ENCODE results near the gene EVI5L.

EVI5L gene

DNA sequence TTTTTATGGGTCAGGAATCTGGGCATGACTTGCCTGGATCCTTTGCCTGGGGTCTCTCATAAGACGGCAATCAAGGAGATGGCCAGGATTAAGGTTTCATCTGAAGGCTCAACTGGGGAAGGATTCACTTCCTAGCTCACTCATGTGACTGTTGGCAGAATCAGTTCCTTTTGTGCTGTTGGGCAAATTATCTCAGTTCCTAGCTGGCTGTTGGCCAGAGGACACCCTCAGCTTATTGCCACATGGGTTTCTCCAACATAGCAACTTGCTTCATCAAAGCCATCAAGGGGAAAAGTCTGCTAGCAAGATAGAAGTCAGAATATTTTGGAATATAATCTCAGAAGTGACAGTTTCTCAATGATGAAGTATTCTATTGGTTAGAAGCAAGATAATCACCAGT, 12.2 kb upstream of the EVI5L start:
- no peak for DNase-seq (ENCODE audit: low spot score)

DNA sequence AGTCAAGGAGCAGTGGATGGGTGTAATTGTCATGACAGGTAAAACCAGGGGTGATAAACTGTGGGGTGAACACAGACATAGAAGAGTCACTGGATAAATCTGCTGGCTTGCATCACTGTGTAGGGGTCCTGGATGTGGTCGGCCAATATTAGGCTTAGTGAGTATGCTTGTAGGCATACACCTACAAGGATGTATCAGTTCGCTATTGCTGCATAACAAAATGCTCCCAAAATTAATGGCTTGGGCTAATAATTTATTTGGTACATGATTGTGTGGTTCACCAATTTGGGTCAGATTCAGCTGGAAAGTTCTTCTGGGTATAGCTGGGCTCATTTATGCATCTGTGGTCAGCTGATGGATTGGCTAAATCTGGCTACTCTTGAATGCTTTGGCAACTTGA, 11.2 kb upstream of the EVI5L start:
- no peak for DNase-seq (ENCODE audit: low spot score)

DNA sequence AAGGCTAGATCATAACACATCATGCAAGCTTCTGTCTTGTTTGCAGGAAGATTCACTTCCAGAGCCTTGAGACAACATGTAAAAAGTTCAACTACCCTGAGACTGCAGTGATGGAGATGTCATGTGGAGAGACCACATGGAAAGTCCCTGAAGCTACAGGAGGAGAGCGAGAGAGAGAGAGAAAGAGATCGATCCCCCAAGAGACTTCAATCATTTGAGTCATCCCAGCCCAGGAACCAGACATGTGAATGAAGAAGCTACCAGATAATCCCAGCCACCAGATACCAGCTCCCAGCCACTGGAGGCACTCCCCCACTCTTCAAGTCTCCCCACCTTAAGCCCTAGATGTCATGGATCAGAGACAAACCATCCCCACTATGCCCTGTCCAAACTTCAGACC, 10.7 kb upstream of the EVI5L start:
- DNase-seq (ENCODE audit: low spot score): no peak

DNA sequence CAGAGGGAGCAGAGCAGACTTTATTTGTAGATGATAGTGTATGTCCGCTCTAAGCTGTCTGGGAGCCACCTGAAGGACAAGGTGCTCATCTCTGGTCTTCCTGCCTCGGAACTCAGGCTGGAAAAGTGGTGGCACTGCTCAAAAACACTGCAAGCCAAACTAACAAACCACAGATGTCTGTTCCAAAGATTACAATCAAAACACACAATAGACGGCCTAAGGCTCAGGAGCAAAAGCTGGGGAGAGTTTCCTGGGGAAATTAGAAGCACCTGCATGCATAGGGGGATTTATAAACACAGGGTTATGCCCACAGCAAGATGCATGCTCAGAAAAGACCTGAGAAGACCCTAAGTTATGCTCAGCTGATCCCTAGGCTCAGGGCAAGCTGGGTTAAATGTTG, 9.4 kb upstream of the EVI5L start:
- no peak for DNase-seq (ENCODE audit: low spot score)

DNA sequence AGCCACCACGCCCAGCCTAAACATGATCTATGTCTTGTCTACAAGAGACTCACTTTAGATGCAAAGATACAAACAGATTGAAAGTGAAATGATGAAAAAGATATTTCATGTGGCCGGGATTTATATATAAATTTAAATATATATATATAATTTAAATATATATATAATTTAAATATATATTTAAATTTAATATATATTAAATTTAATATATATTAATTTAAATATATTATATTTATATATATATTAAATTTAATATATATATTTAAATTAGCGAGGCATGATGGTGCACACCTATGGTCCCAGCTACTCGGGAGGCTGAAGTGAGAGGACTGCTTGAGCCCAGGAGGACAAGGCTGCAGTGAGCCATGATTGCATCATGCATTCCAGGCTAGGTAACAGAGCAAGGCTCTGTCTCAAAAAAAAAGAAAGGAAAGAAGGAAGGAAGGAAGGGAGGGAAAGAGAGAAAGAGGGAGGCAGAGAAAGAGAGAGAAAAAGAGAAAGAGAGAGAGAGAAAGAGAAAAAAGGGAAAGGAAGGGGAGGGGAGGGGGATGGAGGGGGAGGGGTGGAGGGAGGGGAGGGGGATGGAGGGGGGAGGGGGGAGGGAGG, 7.0 kb upstream of the EVI5L start:
- no peak for DNase-seq (ENCODE audit: low spot score)

DNA sequence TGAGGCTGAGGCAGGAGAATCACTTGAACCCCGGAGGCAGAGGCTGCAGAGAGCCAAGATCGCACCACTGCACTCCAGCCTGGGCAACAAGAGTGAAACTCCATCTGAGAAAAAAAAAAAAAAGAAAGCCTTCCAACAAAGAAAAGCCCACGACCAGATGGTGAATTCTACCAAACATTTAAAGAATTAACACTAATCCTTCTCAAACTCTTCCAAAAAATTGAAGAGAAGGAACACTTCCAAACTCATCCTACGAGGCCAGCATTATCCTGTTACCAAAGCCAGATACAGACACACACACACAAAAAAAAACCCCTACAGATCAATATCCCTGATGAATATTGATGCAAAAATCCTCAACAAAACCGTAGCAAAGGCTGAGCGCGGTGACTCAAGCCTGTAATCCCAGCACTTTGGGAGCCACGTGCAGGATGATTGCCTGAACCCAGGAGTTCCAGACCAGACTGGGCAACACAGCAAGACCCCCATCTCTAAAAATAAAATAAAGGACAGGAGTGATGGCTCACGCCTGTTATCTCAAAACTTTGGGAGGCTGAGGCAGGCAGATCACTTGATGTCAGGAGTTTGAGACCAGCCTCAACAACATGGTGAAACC, 6.2 kb upstream of the EVI5L start:
- DNase-seq (ENCODE audit: low spot score): no peak

DNA sequence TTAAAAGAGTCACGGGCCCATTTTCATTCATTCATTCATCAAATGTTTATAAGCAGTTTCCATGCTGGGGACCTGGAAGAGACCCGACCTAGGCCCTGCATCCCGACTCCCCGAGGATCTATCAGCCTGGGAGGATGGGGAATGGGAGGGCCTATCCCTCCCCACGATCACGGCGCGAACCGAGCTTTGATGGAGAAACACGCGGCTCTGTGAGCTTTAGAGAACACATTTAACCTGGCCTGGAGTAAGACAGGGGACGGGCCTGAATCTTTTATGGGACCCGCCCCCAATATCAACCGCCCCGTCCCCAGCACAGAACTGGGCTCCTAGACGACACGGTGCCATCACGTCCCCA, 875 bp upstream of the EVI5L start:
- no peak for DNase-seq (ENCODE audit: low spot score)

DNA sequence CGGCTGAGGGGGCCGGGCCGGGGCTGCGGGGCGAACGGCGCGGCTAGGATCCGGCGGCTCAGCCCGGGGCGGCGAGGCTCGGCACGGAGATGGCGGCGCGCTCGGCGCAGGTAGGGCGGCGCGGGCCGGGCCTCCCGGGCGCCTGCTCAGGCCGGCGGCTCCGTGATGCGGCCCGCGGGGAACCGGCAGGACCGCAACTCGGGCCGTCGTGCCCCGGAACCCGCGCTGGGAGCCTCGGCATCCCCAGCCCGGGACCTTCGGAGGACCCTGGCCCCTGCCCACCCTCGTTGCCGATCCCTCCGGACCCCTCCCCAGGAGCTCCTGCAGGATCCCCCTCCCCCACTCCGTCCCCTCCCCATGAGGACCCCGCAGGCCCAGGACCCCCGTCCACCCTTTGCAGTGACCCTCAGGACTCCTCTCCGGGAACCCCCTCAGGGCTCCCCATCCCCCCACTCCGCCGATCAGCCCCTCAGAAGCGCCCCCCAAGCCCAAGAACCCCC, 304 bp downstream of the EVI5L start:
- DNase-seq (ENCODE audit: low spot score): no peak

DNA sequence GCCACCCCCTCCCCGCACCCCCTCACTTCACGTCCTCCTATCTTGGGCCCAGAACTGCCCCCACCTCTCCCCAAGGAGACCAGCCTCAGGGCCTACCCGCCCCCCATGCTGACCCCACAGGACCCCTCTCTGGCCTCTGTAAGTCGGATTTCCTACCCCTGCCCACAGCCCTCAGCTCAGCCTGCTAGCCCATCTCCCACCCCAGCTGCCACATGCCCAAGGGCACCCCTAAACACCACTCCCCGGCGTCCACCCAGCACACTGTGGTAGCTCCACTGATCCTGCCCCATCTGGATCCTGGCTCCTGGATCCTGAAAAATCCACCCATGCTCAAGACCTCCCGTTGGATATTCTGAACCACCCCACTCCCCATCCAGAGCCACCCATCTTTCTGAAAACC, 805 bp downstream of the EVI5L start:
- no peak for DNase-seq (ENCODE audit: low spot score)

DNA sequence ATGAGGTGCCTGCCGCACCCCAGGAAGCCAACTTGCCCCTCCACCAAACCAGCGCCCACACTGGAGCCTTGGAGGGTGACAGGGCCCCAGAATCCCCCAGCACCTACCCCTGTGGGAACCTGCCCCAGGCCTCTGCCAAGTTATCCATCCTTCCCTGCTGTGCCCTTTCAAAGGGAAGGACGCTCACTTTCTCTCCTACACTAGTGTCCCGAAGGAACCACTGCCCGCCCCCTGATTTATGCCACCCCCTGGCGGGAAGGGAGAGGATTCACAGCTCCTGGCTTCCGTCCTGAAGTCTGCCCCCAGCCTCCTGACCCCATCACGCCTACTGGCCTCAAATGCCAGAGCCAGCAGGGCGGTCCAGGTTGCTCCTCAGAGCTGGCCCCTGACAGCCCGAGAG, 1.4 kb downstream of the EVI5L start:
- peak; percentile 50 for DNase-seq (ENCODE audit: low spot score)

DNA sequence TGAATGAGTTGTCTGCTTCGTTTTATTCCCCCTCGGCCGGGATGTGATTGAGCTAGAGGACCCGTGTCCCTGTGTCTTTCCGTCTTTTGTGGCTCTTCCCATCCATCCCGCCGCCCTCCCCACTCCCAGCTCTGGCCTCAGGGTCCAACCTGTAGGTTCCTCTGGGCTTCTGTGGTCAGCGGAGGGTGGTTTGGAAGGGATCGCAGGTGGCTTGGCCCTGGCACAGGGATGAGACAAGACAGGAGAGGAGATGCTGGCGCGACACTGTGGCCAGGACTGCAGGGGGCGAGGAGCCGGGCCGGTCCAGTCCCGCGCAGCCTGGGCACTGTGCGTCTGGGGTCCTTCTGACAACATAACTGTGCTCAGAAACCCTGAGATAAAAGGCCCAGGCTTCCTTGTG, 2.0 kb downstream of the EVI5L start:
- DNase-seq (ENCODE audit: low spot score): no peak

DNA sequence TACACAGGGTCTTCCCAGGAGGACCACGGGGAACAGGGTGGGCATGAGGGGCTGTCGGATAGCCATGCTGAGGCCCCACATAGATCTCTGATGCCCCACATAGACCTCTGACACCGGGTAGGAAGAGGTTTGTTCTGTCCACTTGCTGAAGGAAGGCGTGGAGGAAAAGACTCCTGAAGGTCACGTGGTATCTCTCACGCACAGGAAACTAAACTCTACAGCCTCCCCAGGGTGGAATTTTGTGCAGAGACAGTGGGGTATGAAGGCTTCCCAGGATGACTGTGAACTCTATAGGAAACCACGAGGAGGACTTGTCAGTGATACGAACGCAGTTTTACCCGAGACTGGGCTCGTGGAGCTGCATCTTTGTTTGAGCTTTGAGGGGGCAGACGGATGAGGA, 2.8 kb downstream of the EVI5L start:
- DNase-seq (ENCODE audit: low spot score): no peak

DNA sequence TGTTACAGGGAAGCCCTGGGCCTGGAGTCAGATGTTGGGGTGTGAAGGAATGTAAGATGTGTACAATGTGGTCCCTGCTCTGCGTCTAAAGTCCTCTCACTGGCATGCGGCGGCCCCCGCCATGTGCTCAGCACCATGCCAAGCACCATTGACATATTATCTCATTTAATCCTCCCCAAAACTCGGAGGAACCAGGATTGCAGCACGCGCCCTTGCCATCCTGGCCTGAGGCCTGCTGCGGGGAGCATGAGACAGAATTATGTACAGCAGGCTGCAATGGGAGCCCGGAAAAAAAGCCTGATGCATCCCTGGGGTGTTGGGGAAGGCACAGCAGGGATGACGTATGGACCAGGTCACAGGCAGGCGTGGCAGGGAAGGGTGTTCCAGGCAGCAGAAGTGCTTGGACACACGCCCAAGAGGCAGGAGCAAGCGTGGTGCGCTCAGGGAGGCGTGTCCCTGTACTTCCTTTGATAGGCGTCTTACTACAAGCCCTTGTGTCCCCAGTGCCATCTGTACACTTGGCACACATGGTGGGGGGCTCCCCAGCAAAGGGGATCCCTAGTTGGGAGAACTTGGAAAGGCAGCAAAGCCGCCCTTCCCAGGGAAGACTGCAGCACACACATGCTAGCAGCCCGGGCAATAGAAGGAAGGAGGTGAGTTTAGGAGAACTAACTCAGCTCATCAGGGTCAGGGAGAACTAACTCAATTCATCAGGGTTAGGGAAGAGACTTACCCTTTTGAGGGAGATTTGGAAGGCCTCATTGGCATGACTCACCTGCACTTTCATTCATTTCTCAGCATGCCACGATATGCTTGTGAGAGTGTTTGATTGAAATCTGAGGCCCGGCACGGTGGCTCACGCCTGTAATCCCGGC, 3.4 kb downstream of the EVI5L start:
- no peak for DNase-seq (ENCODE audit: low spot score)

DNA sequence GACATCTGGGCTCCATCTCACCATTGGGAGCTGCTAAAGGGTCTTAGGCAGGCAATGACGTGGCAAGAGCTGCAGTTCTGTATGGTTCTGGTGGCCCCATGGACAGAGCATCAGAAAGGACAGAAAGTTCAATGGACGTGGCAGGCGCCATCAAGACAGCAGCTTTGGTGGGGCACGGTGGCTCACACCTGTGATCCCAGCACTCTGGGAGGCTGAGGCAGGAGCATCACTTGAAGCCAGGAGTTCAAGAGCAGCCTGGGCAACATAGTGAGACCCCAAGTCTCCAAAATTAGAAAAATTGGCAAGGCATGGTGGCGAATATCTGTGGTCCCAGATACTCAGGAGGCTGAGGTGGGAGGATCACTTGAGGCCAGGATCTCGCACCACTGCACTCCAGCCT, 9.5 kb downstream of the EVI5L start:
- no peak for DNase-seq (ENCODE audit: low spot score)

DNA sequence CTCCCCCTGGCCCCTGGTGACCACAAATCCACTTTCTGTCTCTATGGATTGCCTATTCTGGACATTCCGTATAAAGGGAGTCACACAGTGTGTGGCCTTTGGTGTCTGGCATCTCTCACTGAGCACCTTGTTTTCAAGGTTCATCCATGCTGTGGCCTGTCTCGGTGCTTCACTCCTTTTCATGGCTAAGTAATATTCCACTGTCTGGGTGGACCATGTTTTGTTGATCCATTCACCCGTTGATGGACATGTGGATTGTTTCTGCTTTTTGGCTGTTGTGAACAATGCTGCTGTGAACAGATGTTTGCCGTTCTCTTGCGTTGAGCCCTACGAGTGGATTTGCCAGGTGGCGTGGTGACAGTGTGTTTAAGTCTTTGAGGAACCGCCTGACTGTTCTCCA, 10.6 kb downstream of the EVI5L start:
- DNase-seq (ENCODE audit: low spot score): no peak

DNA sequence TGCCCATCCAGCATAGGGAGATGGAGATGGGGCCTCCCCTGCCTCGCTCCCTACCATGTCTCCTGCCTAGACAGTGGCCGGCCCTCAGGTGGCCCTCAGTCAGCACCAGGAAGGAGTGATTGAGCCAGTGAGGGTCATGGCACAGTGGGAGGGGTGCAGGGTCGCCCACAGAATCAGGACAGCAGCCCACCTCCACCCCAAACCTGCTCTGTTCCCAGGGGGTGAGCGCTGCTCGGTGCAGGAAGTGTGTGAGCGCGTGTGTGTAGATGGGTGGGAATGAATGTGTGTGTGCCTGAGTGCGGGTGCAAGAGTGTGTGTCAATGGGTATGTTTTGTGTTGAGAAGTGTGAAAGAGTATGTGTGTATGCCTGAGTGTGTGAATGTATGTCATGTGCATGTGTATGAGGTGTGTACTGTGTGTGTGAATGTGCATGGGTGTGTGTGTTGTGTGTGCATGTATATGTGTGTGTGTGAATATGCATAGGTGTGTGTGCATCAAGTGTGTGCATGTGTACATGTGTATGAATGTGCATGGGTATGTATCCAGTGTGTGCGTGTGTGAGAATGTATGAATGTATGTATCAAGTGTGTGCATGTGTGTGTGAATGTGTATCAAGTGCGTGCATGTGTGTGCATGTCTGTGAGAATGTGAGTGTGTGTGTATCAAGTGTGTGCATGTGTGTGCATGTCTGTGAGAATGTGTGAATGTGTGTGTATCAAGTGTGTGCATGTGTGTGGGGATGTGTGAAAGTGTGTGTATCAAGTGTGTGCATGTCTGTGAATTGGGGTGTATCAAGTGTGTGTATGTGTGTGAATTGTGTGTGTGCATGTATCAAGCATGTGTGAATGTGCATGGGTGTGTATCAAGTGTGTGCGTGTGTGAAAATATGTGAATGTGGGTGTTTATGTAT, 12.0 kb downstream of the EVI5L start:
- DNase-seq (ENCODE audit: low spot score): no peak

DNA sequence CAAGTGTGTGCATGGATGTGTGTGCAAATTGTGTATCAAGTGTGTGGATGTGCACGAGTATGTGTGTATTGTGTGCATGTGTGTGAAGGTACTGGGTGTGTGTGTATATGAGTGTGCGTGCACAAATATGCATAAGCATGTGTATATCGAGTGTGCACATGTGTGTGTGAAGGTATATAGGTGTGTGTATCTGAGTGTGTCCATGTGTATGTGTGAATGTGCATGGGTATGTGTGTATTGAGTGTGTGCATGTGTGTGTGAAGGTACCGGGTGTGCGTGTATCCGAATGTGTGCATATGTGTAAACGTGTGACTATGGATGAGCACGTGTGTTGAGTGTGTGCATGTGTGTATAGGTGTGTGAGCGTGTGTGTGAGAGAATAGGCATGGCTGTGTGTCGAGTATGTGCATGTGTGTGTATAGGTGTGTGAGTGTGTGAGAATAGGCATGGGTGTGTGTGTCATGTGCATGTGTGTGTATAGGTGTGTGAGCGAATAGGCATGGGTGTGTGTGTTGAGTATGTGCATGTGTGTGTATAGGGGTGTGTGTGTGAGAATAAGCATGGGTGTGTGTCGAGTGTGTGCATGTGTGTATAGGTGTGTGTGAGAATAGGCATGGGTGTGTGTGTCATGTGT, 12.8 kb downstream of the EVI5L start:
- DNase-seq (ENCODE audit: low spot score): no peak

DNA sequence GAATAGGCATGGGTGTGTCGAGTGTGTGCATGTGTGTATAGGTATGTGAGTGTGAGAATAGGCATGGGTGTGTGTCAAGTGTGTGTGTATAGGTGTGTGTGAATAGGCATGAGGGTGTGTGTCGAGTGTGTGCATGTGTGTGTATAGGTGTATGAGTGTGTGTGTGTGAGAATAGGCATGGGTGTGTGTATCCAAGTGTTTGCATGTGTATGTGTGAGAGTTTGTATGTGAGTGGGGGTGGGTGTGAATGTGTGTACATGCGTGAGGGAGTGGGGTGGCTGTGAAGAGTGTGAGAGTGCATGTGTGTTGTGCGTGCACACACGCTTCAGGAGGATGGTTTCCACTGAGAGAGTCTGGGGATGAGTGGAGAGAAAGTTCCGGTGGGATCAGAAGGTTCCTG, 13.5 kb downstream of the EVI5L start:
- DNase-seq (ENCODE audit: low spot score): no peak

DNA sequence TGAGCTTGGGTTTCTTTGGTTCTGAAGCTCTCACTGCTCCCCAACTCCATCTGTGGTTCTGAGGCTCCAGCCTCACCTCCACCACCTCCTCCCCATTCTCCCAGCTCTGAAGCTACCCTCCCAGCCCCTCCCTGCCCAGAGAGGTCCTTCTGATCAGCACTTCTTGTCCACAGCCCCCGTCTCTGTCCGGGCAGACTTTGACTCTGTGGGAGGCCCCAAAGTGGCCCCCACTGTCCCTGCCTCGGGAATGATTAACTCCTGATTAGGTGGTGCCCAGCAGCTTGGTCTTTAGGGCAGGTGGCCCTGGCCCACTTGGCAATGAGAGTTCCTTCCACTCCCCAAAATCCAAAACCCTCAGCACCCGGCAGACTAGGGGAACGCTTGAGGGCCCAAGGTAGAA, 14.4 kb downstream of the EVI5L start:
- no peak for DNase-seq (ENCODE audit: low spot score)

DNA sequence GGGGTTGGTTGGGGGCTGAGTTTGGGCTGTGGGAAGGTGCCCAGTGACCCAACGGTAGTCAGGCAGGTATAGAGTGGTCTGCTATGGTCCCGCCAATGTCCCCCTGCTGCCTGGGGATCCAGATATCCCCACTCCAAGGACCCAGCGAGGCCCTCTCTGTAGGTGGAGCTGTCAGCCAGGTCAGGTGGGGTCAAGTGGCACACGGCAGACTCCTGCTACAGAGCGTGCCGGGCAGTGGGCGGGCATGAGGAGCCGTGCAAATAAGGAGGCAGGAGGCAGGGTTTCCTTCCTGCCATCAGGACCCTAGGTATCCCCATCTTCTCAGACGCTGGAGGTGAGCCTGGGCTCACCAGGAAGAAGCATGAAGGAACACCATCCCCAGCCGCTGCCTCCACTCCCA, 14.9 kb downstream of the EVI5L start:
- no peak for DNase-seq (ENCODE audit: low spot score)

DNA sequence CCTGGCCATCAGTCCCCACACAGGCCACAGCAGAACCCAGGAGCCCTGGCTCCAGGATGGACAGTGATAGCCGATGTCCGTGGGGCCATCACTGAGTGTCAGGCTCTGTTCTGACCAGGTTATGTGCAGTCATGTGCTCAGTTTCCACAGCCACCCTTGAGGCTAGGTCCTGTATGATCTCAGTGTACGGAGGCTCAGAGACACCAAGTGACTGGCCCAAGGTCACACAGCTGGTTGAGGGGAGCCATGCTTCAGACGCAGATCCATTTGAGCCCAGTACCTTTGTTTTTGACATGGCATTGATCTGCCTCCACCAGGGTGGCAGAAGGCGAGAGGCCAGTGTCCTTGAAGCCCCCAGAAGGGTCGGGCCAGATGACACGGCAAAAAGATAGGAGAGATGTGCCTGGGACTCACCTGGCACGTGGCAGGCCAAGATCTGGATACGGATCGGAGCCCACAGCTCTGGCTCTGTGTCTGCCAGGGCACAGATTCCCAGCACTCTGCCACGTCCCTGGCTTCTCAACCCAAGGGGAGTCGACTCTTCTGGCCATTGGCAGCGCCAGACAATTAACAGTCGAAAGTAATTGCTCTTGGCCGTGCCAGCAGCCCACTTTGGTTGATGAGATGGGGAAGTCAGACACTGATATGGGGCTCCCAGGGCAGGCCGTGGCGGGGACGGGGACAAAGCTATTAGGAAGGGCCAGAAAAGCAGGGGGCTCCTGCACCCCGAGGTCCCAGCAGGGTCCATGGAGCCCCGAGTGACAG, 15.6 kb downstream of the EVI5L start:
- no peak for DNase-seq (ENCODE audit: low spot score)
